Stimulated activated CD4-positive, alpha-beta T cell treated with anti-CD3 and anti-CD28 coated beads, Interleukin-15, amount 100 ng/mL, for 24 hours (primary cell): ENCODE results near the gene SDF2.
A peak's percentile ranks its signal among the peaks of the same experiment; 100 is the strongest.
"Not testable (repeated sequence)": the region's sequence is repeated elsewhere in the genome, so short reads cannot be mapped to it uniquely, and the experiment has no call there.

Experiments
- DNase-seq: peaks from one replicate; pipeline ENCODE4 v3.0.0-alpha.2; 2020

The SDF2 gene

GRCh38 chr17:28623696-28624095 is 38.0 kb downstream of the SDF2 start:
- no peak for DNase-seq

GRCh38 chr17:28622186-28622585 is 39.5 kb downstream of the SDF2 start:
- no peak for DNase-seq

- no peak for DNase-seq
Observed at GRCh38 chr17:28620010-28620409, 41.7 kb downstream of the SDF2 start.

- DNase-seq, result no peak
Observed at GRCh38 chr17:28618464-28618863, 43.2 kb downstream of the SDF2 start.

GRCh38 chr17:28616281-28616680 is 45.4 kb downstream of the SDF2 start:
- no peak for DNase-seq

- no peak for DNase-seq
Observed at GRCh38 chr17:28615260-28615940, 46.3 kb downstream of the SDF2 start.

- no peak for DNase-seq
Observed at GRCh38 chr17:28613931-28614381, 47.8 kb downstream of the SDF2 start, which contains the start of gene RSKR. TSS of gene RSKR (minus strand) at chr17:28614185. CDS start at chr17:28614161, 24 bp downstream.

- DNase-seq, result peak; percentile 42
Observed at GRCh38 chr17:28612936-28613872, 48.5 kb downstream of the SDF2 start.

GRCh38 chr17:28612531-28612930 is 49.2 kb downstream of the SDF2 start:
- DNase-seq, result no peak

- no peak for DNase-seq
Observed at GRCh38 chr17:28610376-28610775, 51.3 kb downstream of the SDF2 start.

GRCh38 chr17:28604031-28604430 is 57.7 kb downstream of the SDF2 start:
- not testable (repeated sequence) for DNase-seq

- DNase-seq, result peak; percentile 80
Observed at GRCh38 chr17:28599311-28600184, 62.2 kb downstream of the SDF2 start.

GRCh38 chr17:28598799-28599310 is 62.9 kb downstream of the SDF2 start, which contains the start of gene SPAG5:
TSS of gene SPAG5 (minus strand) at chr17:28599025. CDS start at chr17:28598946, 79 bp downstream.
- peak; percentile 96 for DNase-seq

- no peak for DNase-seq
Observed at GRCh38 chr17:28598389-28598788, 63.3 kb downstream of the SDF2 start.
